Karpas-422 (cell line): ENCODE measurements around the gene TLNRD1. TPM values are rescaled to one million over a fixed set of nuclear protein-coding genes. Genes with fewer than 3 reads are reported as not detected.

ENCODE experiments used
- DNase-seq: peaks from one replicate; pipeline ENCODE4 v3.0.0-alpha.2; 2015
- H2AFZ ChIP-seq: fragments of 200-600 bp; sonication (generic); 2 replicates; pipeline ENCODE4 v1.6.1; 2014; ENCODE audit warnings: antibody characterized with exemption, low read length, mixed read lengths
- H3K27ac ChIP-seq: fragments of 200-600 bp; sonication (generic); 2 replicates; pipeline ENCODE4 v1.5.1; 2014; ENCODE audit warnings: mild to moderate bottlenecking, low read length, moderate library complexity
- H3K27me3 ChIP-seq: fragments of 200-600 bp; sonication (generic); 2 replicates; pipeline ENCODE4 v1.6.1; 2014; ENCODE audit warnings: low read length, mixed read lengths
- H3K36me3 ChIP-seq: fragments of 200-600 bp; sonication (generic); 2 replicates; pipeline ENCODE4 v1.6.1; 2014; ENCODE audit warnings: low read length, mixed read lengths; ENCODE audit not compliant: insufficient read depth
- H3K4me1 ChIP-seq: fragments of 200-600 bp; sonication (generic); 2 replicates; pipeline ENCODE4 v1.6.1; 2014; ENCODE audit warnings: mild to moderate bottlenecking, low read length, mixed read lengths
- H3K4me2 ChIP-seq: fragments of 200-600 bp; sonication (generic); 2 replicates; pipeline ENCODE4 v1.6.1; 2014; ENCODE audit warnings: low read length, low read depth, mild to moderate bottlenecking; ENCODE audit not compliant: poor library complexity, severe bottlenecking
- H3K4me3 ChIP-seq: fragments of 200-600 bp; sonication (generic); 2 replicates; pipeline ENCODE4 v1.5.1; 2014; ENCODE audit warnings: mild to moderate bottlenecking, antibody characterized with exemption, low read length, mixed read lengths
- H3K79me2 ChIP-seq: fragments of 200-600 bp; sonication (generic); 2 replicates; pipeline ENCODE4 v1.6.1; 2014; ENCODE audit warnings: mild to moderate bottlenecking, low read length, mixed read lengths
- H3K9ac ChIP-seq: fragments of 200-600 bp; sonication (generic); 2 replicates; pipeline ENCODE4 v1.6.0; 2014; ENCODE audit warnings: low read length
- H3K9me2 ChIP-seq: fragments of 200-600 bp; sonication (generic), shearing (Covaris generic); replicated peaks from 2 replicates; pipeline ENCODE4 v1.6.0; 2014; ENCODE audit warnings: mild to moderate bottlenecking, low read length, moderate library complexity; ENCODE audit not compliant: insufficient read depth
- H3K9me3 ChIP-seq: fragments of 300-700, 200-600 bp; sonication (generic); 2 replicates; pipeline ENCODE4 v1.6.1; 2014; ENCODE audit warnings: low read length, mixed read lengths
- H4K20me1 ChIP-seq: fragments of 200-600 bp; sonication (generic); 2 replicates; pipeline ENCODE4 v1.6.1; 2014; ENCODE audit warnings: mild to moderate bottlenecking, antibody characterized with exemption, low read length, low read depth; ENCODE audit not compliant: insufficient read depth
- total RNA-seq: library from RNA; depleted of rRNA; stranded (reverse); fragments of >200 nt; shearing (Covaris generic); gene quantifications from 2 replicates; pipeline ENCODE4 v1.2.3, GENCODE V29; 2014; ENCODE audit warnings: low replicate concordance

The TLNRD1 gene
- total RNA-seq, 1 experiment from 2014 or later: 5.4 TPM

DNA sequence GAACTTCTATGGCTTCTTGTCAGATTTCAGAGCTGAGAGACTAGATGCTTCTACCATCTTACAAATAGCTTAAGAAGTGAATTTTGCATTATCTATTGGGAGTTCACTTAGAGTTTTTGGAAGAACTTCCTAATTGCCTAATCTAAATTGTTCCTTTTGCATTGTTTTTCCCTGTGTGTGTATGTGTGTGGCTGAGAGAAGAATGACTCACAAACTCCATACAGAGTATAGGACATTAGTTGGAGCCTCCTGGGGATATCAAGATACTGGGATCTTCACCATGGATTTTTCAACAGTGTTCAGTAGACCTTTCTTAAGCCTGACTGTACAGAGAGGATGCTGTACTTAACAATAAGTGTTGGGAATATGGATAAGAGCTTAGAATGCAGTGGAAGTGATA is 10.9 kb downstream of the TLNRD1 start:
- H3K36me3 ChIP-seq: no peaks in the 10 kb centered on the region
- H4K20me1 ChIP-seq: peaks cover 21% of the 10 kb centered on the region; the same call in 1 of the 2 replicates
- H3K4me1 ChIP-seq: no peaks in the 10 kb centered on the region
- no peaks in the 10 kb centered on the region for H3K9me3 ChIP-seq
- H3K4me2 ChIP-seq: no peak overlapping the region
- no peaks in the 10 kb centered on the region for H3K79me2 ChIP-seq
- no peak overlapping the region for H3K27ac ChIP-seq
- H3K9ac ChIP-seq: no peak overlapping the region
- H2AFZ ChIP-seq: no peak overlapping the region
- H3K9me2 ChIP-seq: no peaks in the 10 kb centered on the region
- H3K4me3 ChIP-seq: no peak overlapping the region
- H3K27me3 ChIP-seq: no peaks in the 10 kb centered on the region
- DNase-seq: no peak

DNA sequence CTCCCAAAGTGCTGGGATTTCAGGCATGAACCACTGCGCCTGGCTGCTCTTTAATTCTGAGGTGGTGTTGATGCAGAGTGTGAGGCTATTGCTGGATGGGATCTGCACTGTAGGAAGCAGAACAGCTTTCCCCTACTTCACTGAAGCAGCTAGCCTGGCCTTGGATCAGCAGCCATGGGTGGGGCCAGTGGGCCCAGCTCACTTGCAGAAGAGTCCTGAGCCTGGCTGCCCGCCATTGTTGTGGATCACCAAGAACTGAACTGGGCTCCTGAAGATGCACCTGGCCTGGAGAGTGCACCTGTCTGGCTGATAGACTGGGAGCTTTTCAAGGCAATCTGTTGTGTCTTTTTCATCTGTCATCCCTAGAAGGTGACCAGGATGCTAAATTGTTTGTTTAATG is 11.9 kb downstream of the TLNRD1 start:
- Histone ChIP-seq H3K4me1 (no peaks in the 10 kb centered on the region), H3K79me2 (no peaks in the 10 kb centered on the region), H3K27me3 (no peaks in the 10 kb centered on the region), H4K20me1 (peaks cover 21% of the 10 kb centered on the region; the same call in 1 of the 2 replicates), H3K36me3 (no peaks in the 10 kb centered on the region), H3K4me3 (no peak overlapping the region), H3K9me3 (no peaks in the 10 kb centered on the region), H2AFZ (no peak overlapping the region), H3K4me2 (no peak overlapping the region), H3K9me2 (no peaks in the 10 kb centered on the region), H3K9ac (no peak overlapping the region), H3K27ac (no peak overlapping the region)
- DNase-seq: no peak

DNA sequence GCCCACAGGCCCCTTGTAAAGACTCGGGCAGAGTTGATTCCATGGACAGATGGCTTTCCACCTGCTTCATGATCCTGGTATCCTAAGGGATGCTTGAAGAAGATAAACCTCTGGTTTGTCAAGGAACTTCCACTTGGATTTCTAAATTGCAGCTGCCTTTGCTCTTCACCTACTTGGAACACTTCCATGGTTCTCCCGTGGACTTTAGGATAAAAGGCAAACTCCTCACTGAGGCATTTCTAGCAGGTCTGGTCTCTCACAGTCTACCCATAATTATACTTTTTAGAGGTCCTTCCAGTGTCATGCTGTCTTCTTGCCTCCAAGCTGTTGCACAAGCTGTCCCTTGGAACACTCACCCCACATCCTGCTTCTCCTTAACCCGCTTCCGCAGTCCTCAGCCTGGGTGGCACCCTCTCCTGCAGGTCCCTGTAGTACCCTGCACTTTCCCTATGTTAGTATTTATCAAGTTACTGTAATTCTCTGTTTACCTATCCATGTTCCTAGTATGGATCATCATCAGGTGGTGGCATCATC is 12.7 kb downstream of the TLNRD1 start:
- H3K4me1 ChIP-seq: no peaks in the 10 kb centered on the region
- H3K27ac ChIP-seq: no peak overlapping the region

DNA sequence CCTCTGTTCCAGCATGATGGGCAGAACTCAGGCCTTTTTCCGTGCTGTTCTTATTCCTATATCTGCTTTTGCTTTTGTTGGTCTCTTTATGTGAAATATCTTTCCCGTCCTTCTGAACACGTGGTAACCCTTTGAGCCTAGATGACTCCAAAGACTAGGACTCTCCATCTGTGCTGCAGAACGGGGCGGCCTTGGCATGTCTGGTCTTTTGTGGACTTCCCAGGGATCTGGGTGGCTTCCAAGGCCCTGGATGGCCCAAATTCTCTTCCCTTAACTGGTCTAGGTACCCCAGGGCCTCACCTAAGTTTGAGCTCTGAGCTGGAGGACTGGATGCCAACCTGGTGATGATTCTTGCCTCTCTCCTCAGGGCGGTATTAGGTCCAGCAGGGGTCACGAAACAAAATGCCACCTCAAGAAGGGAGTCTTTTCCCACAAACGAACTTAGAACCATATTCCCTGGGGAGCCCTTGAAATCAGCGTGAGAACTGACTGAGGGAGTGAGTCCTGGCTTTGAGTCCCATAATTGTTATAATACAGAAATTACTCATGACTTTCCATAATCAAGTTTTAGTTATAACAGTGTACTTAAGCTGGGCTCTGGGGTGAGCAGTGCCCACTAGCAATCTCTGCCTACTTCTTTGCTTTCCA is 13.8 kb downstream of the TLNRD1 start:
- Histone ChIP-seq H3K9ac (no peak overlapping the region), H3K27ac (no peak overlapping the region), H3K36me3 (no peaks in the 10 kb centered on the region), H3K4me2 (no peak overlapping the region), H3K4me1 (no peaks in the 10 kb centered on the region), H3K79me2 (no peaks in the 10 kb centered on the region), H2AFZ (no peak overlapping the region), H3K27me3 (no peaks in the 10 kb centered on the region), H3K9me2 (no peaks in the 10 kb centered on the region), H3K9me3 (no peaks in the 10 kb centered on the region), H4K20me1 (peaks cover 15% of the 10 kb centered on the region; the same call in 1 of the 2 replicates), H3K4me3 (no peak overlapping the region)
- DNase-seq: no peak

More for the DNA sequence above, 12.7 kb downstream of the TLNRD1 start:
- Histone ChIP-seq H3K79me2 (no peaks in the 10 kb centered on the region), H3K36me3 (no peaks in the 10 kb centered on the region), H3K4me3 (no peak overlapping the region), H3K9me3 (no peaks in the 10 kb centered on the region), H3K4me2 (no peak overlapping the region), H3K9me2 (no peaks in the 10 kb centered on the region), H2AFZ (no peak overlapping the region), H4K20me1 (peaks cover 16% of the 10 kb centered on the region; the same call in 1 of the 2 replicates), H3K27me3 (no peaks in the 10 kb centered on the region), H3K9ac (no peak overlapping the region)
- DNase-seq: no peak

DNA sequence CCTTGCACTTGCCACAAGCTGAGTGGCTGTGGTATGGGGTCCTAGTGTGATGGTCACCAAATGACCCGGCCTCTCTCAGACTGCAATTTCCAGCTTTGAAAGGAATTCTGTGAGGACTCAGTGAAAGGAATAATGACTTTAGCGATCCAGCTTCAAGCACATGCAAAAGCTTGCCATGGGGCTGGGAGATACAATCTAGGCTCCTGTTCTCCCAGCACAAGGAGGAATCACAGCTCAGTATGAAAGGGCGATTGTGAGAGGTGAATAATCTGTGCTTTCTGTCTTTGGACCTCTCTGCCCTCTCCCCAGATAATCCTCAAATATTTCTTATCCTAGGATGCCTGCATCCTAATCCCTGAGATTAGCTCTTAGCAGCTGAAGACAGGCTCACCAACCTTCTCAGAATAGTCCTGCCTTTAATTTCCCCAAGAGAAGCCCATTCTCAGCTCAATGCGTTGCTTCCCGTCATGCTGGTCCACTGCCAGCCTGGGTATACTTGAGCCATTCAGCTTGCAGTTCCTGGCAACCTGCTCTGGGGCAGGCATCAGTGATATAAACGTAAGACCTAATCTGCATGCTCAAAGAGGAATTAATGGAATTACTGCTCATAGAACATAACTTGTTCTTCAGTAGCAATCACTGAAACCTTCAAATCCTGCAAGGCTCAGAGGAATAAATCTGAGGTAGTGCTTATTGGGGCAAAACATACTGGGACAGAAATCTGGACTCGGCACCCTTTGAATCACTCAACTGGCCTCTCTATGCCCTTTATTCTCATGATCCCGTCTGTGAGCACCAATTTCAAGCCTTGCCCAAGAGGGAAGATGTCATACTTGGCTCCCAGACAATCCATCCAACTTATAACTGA is 15.1 kb downstream of the TLNRD1 start:
- Histone ChIP-seq H3K9me2 (no peaks in the 10 kb centered on the region), H3K36me3 (no peaks in the 10 kb centered on the region), H3K79me2 (no peaks in the 10 kb centered on the region)

DNA sequence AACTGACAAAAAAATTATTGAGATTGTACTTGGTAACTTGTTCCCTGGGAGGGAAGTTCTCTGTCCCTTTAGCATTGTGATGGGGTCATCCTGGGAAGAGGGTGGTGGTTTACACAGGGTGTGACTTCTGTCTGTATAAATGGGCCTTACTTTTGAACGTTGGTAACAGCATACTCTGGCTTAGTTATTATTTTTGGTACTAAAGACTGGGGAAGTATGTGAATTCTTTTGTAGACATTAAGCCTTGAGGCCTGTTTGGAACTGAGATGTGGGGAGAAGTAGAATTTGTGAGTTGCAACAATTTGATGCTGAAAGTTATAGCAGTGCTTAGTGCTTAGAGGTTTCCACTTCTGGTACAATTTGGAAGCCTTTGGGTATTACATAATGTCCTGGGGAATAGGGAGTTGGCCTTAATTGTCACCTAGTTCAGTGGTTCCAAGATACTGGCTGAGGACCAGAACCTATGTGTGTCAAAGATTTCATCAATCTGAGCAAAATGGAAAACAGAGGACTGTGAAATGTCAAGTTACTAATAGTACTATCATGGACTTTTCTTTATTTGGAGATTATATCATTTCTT is 15.9 kb downstream of the TLNRD1 start:
- Histone ChIP-seq H3K9ac (no peak overlapping the region), H4K20me1 (peaks cover 14% of the 10 kb centered on the region; the same call in 1 of the 2 replicates), H3K27me3 (no peaks in the 10 kb centered on the region), H3K36me3 (no peaks in the 10 kb centered on the region), H2AFZ (no peak overlapping the region), H3K4me2 (no peak overlapping the region), H3K4me3 (no peak overlapping the region), H3K9me3 (no peaks in the 10 kb centered on the region), H3K27ac (no peak overlapping the region), H3K4me1 (no peaks in the 10 kb centered on the region), H3K9me2 (no peaks in the 10 kb centered on the region), H3K79me2 (no peaks in the 10 kb centered on the region)
- DNase-seq: no peak

More for the DNA sequence above, 15.1 kb downstream of the TLNRD1 start:
- Histone ChIP-seq H3K4me2 (no peak overlapping the region), H2AFZ (no peak overlapping the region), H3K27me3 (no peaks in the 10 kb centered on the region), H3K27ac (no peak overlapping the region), H3K4me1 (no peaks in the 10 kb centered on the region), H4K20me1 (peaks cover 15% of the 10 kb centered on the region; the same call in 1 of the 2 replicates), H3K4me3 (no peak overlapping the region), H3K9me3 (no peaks in the 10 kb centered on the region), H3K9ac (no peak overlapping the region)
- DNase-seq: no peak

DNA sequence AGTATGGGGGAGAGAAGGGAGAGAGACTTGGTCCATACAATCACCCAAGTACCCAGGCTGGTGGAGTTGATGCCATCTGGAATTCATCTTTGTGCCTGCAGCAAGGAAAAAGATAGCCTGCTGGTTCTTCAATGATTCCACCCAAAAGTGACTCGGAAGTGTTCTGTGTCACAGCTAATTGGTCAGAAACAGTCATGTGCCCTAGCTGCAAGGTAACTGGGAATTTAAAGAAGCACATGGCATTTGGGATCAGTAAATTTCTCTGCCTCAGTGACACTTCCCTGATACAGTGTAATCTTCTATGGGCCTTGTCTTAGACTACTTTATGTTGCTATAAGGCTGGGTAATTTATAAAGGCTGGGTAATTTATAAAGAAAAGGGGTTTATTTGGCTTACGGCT is 17.5 kb downstream of the TLNRD1 start:
- Histone ChIP-seq H3K4me2 (no peak overlapping the region), H3K9ac (no peak overlapping the region), H3K27ac (no peak overlapping the region), H3K9me3 (no peaks in the 10 kb centered on the region), H4K20me1 (peaks cover 8% of the 10 kb centered on the region; the same call in 1 of the 2 replicates), H3K4me3 (no peak overlapping the region), H3K79me2 (no peaks in the 10 kb centered on the region), H3K36me3 (no peaks in the 10 kb centered on the region), H3K4me1 (peaks cover 2% of the 10 kb centered on the region), H3K27me3 (no peaks in the 10 kb centered on the region), H2AFZ (no peak overlapping the region), H3K9me2 (no peaks in the 10 kb centered on the region)
- no peak for DNase-seq

DNA sequence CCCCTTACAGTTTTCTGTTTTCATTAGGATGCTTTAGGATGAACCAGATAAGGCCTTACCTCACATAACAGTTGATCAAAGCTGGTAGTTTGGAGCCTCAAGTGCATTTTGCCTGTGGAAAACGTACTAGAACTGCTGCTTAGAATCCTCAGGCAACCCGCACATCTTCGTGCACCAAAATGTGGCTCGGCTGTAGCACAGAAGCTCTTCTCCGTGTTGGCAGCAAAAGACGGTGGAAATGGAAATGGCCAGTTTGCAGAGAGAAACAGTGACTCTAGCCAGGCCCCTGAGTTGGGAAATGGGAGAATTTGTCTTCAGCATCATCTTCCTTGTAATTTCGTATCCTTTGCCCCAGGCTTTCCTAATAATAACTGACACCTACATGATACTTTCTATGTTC is 20.6 kb downstream of the TLNRD1 start:
- Histone ChIP-seq H4K20me1 (no peaks in the 10 kb centered on the region; the same call in 1 of the 2 replicates), H3K4me2 (no peak overlapping the region), H3K27me3 (no peaks in the 10 kb centered on the region), H3K4me3 (no peak overlapping the region), H3K79me2 (no peaks in the 10 kb centered on the region), H3K36me3 (no peaks in the 10 kb centered on the region), H2AFZ (no peak overlapping the region), H3K4me1 (peaks cover 9% of the 10 kb centered on the region), H3K27ac (no peak overlapping the region), H3K9ac (no peak overlapping the region), H3K9me3 (no peaks in the 10 kb centered on the region), H3K9me2 (no peaks in the 10 kb centered on the region)
- DNase-seq: no peak
